ENCODE measurements around the gene ZBTB44. TPM values are rescaled to one million over a fixed set of nuclear protein-coding genes. Genes with fewer than 3 reads are reported as not detected.
A peak's percentile ranks its signal among the peaks of the same experiment; 100 is the strongest.

ZBTB44 gene
- total RNA-seq (36.5 and 43.9 TPM in 2 replicates), polyA plus RNA-seq (13.5 and 22.8 TPM in 2 replicates), polyA minus RNA-seq (ENCODE audit: low replicate concordance) (25.6 and 27.0 TPM in 2 replicates)
- 5.9 and 11.6 TPM in 2 replicates for polyA plus RNA-seq (2012)

- Histone ChIP-seq H3K36me3 (ENCODE audit: control insufficient read depth, insufficient read depth, low read length) (no peaks in the 10 kb centered on the region), H3K4me3 (replicated peaks in 1 of 4; ENCODE audit: control extremely low read depth in 1 of 4, insufficient read depth in 1 of 4, low read depth in 3 of 4, low read length in 4 of 4) (peak within 1 kb of the TSS; percentile 73 to 82 (median 80)), H3K9me3 (ENCODE audit: control insufficient read depth, insufficient read depth, low read depth, low read length) (no peaks in the 10 kb centered on the region), H3K4me1 (ENCODE audit: control insufficient read depth, extremely low read depth, insufficient read depth, low read length) (no peaks in the 10 kb centered on the region), H3K9ac (ENCODE audit: insufficient read depth, low read length) (peak within 1 kb of the TSS; percentile 73), H2AFZ (ENCODE audit: low read length) (peak within 1 kb of the TSS; percentile 100), H3K27ac (ENCODE audit: insufficient read depth, low read length) (peak within 1 kb of the TSS; percentile 50), H3K79me2 (ENCODE audit: control insufficient read depth, insufficient read depth, low read length) (peaks cover 2% of the 10 kb centered on the region), H4K20me1 (ENCODE audit: control insufficient read depth, extremely low read depth, insufficient read depth, low read length) (no peaks in the 10 kb centered on the region), H3K4me2 (ENCODE audit: extremely low read depth, insufficient read depth, low read length) (peak within 1 kb of the TSS; percentile 90), H3K27me3 (ENCODE audit: control insufficient read depth, insufficient read depth, low read length) (no peaks in the 10 kb centered on the region)
- TF ChIP-seq EZH2 (IDR thresholded peaks at IDR 0.05; ENCODE audit: low read length, missing control alignments) = no peak
- no peak for TF ChIP-seq CTCF (conservative IDR thresholded peaks at IDR 0.05 in 1 of 2, IDR thresholded peaks at IDR 0.05 in 1 of 2; ENCODE audit: low read depth in 1 of 2, low read length in 2 of 2)
- peak; percentile 79 to 91 for DNase-seq (ENCODE audit: low read depth in 2 of 2)
Observed at GRCh38 chr11:130314750-130315285, at the start of gene ZBTB44. Gene ZBTB44, minus strand, starts transcription at chr11:130314917. Its CDS starts 53,044 bp downstream, at chr11:130261873.

- TF ChIP-seq EZH2 (IDR thresholded peaks at IDR 0.05; ENCODE audit: low read length, missing control alignments) (no peak), CTCF (conservative IDR thresholded peaks at IDR 0.05 in 1 of 2, IDR thresholded peaks at IDR 0.05 in 1 of 2; ENCODE audit: low read depth in 1 of 2, low read length in 2 of 2) (no peak)
Observed at GRCh38 chr11:130359419-130359818, 44.7 kb upstream of the ZBTB44 start.

GRCh38 chr11:130358398-130358797, 43.7 kb upstream of the ZBTB44 start:
- Histone ChIP-seq H3K9me3 (ENCODE audit: control insufficient read depth, insufficient read depth, low read depth, low read length) (no peaks in the 10 kb centered on the region), H3K4me1 (ENCODE audit: control insufficient read depth, extremely low read depth, insufficient read depth, low read length) (no peaks in the 10 kb centered on the region), H3K27me3 (ENCODE audit: control insufficient read depth, insufficient read depth, low read length) (no peaks in the 10 kb centered on the region), H4K20me1 (ENCODE audit: control insufficient read depth, extremely low read depth, insufficient read depth, low read length) (no peaks in the 10 kb centered on the region), H2AFZ (ENCODE audit: low read length) (no peak overlapping the region), H3K4me3 (replicated peaks in 1 of 4; ENCODE audit: control extremely low read depth in 1 of 4, insufficient read depth in 1 of 4, low read depth in 3 of 4, low read length in 4 of 4) (no peak overlapping the region), H3K27ac (ENCODE audit: insufficient read depth, low read length) (no peak overlapping the region), H3K4me2 (ENCODE audit: extremely low read depth, insufficient read depth, low read length) (no peak overlapping the region), H3K9ac (ENCODE audit: insufficient read depth, low read length) (no peak overlapping the region), H3K79me2 (ENCODE audit: control insufficient read depth, insufficient read depth, low read length) (no peaks in the 10 kb centered on the region), H3K36me3 (ENCODE audit: control insufficient read depth, insufficient read depth, low read length) (no peaks in the 10 kb centered on the region)
- no peak for TF ChIP-seq CTCF (conservative IDR thresholded peaks at IDR 0.05 in 1 of 2, IDR thresholded peaks at IDR 0.05 in 1 of 2; ENCODE audit: low read depth in 1 of 2, low read length in 2 of 2)
- TF ChIP-seq EZH2 (IDR thresholded peaks at IDR 0.05; ENCODE audit: low read length, missing control alignments) = no peak
- DNase-seq (ENCODE audit: low read depth in 2 of 2) = no peak

More at GRCh38 chr11:130359419-130359818, 44.7 kb upstream of the ZBTB44 start:
- H3K4me3 ChIP-seq (replicated peaks in 1 of 4; ENCODE audit: control extremely low read depth in 1 of 4, insufficient read depth in 1 of 4, low read depth in 3 of 4, low read length in 4 of 4) = no peak overlapping the region
- H3K27ac ChIP-seq (ENCODE audit: insufficient read depth, low read length) = no peak overlapping the region
- H3K4me2 ChIP-seq (ENCODE audit: extremely low read depth, insufficient read depth, low read length) = no peak overlapping the region
- no peak overlapping the region for H3K9ac ChIP-seq (ENCODE audit: insufficient read depth, low read length)
- no peaks in the 10 kb centered on the region for H3K9me3 ChIP-seq (ENCODE audit: control insufficient read depth, insufficient read depth, low read depth, low read length)
- H2AFZ ChIP-seq (ENCODE audit: low read length) = no peak overlapping the region
- H3K79me2 ChIP-seq (ENCODE audit: control insufficient read depth, insufficient read depth, low read length) = no peaks in the 10 kb centered on the region
- H3K4me1 ChIP-seq (ENCODE audit: control insufficient read depth, extremely low read depth, insufficient read depth, low read length) = no peaks in the 10 kb centered on the region
- no peaks in the 10 kb centered on the region for H4K20me1 ChIP-seq (ENCODE audit: control insufficient read depth, extremely low read depth, insufficient read depth, low read length)
- no peak for DNase-seq (ENCODE audit: low read depth in 2 of 2)
- no peaks in the 10 kb centered on the region for H3K36me3 ChIP-seq (ENCODE audit: control insufficient read depth, insufficient read depth, low read length)
- peaks cover 3% of the 10 kb centered on the region for H3K27me3 ChIP-seq (ENCODE audit: control insufficient read depth, insufficient read depth, low read length)

Data from fibroblast of lung (primary cell).